Measurements from ENCODE around the gene NOL9. TPM values are rescaled to one million over a fixed set of nuclear protein-coding genes. Genes with fewer than 3 reads are reported as not detected.
A peak's percentile ranks its signal among the peaks of the same experiment; 100 is the strongest.

NOL9 gene
- total and polyA plus RNA-seq, 9 of the 15 experiments (the other 6 are each of a cell fraction or from before 2014, with no cell fraction given) = 5.6 to 76.5 (median 47.3) TPM

DNA sequence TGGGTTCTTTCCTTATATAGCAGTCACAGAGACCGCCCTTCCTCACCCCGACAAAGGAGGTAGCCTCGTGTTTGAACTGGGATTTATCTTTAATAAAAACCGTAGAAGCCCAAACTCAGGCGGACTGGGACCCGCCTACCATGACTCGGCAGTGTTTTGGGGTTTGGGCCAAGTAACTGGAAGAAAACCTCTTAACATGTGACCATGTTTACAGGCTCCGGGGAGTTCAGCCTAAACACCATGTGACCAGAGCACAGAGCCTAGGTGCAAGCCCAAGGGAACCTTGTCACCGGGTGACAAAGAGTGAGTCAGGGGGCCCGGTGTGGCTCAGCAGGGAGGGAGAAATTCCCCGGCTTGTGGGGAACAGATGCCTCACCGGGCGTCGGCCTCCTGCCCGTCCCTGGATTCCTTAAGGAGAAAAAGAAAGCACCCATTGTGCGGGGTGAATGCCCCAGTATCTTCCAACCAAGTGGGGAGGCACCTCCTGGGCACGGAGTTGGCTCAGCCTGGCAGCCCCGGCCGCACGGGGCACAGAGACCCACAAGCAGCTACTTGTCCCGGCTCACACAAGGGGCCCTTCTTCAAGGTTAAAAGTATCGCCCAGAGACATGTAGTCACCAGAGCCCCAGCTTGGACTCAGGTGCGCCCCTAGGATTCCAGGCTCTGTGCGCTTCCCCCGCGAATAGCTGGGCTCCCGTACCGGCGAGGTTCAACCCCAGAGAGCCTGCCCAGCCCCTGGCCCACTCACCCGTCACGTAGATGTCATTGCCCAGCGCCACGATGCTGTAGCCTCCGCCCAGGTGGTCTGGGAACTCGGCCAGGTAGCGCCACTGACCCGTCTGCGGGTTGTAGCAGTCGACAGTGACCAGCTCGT is 47.0 kb upstream of the NOL9 start (continued):
- TF ChIP-seq, protein P1, sequence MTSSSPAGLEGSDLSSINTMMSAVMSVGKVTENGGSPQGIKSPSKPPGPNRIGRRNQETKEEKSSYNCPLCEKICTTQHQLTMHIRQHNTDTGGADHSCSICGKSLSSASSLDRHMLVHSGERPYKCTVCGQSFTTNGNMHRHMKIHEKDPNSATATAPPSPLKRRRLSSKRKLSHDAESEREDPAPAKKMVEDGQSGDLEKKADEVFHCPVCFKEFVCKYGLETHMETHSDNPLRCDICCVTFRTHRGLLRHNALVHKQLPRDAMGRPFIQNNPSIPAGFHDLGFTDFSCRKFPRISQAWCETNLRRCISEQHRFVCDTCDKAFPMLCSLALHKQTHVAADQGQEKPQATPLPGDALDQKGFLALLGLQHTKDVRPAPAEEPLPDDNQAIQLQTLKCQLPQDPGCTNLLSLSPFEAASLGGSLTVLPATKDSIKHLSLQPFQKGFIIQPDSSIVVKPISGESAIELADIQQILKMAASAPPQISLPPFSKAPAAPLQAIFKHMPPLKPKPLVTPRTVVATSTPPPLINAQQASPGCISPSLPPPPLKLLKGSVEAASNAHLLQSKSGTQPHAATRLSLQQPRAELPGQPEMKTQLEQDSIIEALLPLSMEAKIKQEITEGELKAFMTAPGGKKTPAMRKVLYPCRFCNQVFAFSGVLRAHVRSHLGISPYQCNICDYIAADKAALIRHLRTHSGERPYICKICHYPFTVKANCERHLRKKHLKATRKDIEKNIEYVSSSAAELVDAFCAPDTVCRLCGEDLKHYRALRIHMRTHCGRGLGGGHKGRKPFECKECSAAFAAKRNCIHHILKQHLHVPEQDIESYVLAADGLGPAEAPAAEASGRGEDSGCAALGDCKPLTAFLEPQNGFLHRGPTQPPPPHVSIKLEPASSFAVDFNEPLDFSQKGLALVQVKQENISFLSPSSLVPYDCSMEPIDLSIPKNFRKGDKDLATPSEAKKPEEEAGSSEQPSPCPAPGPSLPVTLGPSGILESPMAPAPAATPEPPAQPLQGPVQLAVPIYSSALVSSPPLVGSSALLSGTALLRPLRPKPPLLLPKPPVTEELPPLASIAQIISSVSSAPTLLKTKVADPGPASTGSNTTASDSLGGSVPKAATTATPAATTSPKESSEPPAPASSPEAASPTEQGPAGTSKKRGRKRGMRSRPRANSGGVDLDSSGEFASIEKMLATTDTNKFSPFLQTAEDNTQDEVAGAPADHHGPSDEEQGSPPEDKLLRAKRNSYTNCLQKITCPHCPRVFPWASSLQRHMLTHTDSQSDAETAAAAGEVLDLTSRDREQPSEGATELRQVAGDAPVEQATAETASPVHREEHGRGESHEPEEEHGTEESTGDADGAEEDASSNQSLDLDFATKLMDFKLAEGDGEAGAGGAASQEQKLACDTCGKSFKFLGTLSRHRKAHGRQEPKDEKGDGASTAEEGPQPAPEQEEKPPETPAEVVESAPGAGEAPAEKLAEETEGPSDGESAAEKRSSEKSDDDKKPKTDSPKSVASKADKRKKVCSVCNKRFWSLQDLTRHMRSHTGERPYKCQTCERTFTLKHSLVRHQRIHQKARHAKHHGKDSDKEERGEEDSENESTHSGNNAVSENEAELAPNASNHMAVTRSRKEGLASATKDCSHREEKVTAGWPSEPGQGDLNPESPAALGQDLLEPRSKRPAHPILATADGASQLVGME (CRISPR knock-in tag; IDR thresholded peaks at IDR 0.05) = no peak
- TF ChIP-seq FOXJ3 (CRISPR knock-in tag; IDR thresholded peaks at IDR 0.05) (no peak), ETV5 (CRISPR knock-in tag; IDR thresholded peaks at IDR 0.05; ENCODE audit: low read depth) (no peak), EP300 (IDR thresholded peaks at IDR 0.05; ENCODE audit: low read length) (peak; percentile 66; the same call in 1 of the 2 replicates), ZNF561 (CRISPR knock-in tag; conservative IDR thresholded peaks at IDR 0.05) (no peak), CCAR2 (IDR thresholded peaks at IDR 0.05; ENCODE audit: low read depth, low read length) (no peak), ZNF3 (CRISPR knock-in tag; IDR thresholded peaks at IDR 0.05) (no peak), NCOA6 (IDR thresholded peaks at IDR 0.05) (no peak), SP2 (IDR thresholded peaks at IDR 0.05; ENCODE audit: extremely low read depth, low read depth, low read length, poor library complexity, severe bottlenecking) (no peak), ZNF197 (CRISPR knock-in tag; IDR thresholded peaks at IDR 0.05; ENCODE audit: low read depth) (peak; percentile 64; the same call in 1 of the 2 replicates), BCOR (IDR thresholded peaks at IDR 0.05) (no peak), ZNF586 (CRISPR knock-in tag; conservative IDR thresholded peaks at IDR 0.05) (no peak), SRSF3 (IDR thresholded peaks at IDR 0.05; ENCODE audit: insufficient read depth, low read length) (no peak), HNRNPL (IDR thresholded peaks at IDR 0.05; ENCODE audit: low read depth, low read length) (0 out of 2 replicates have a peak, but pooled peaks have one; percentile 14), KAT2B (IDR thresholded peaks at IDR 0.05; ENCODE audit: low read depth, low read length) (no peak), HDGF (IDR thresholded peaks at IDR 0.05) (no peak), ZNF77 (CRISPR knock-in tag; IDR thresholded peaks at IDR 0.05) (no peak), DMBX1 (CRISPR knock-in tag; IDR thresholded peaks at IDR 0.05; ENCODE audit: borderline replicate concordance) (no peak; the same call in 1 of the 2 replicates), SMARCB1 (IDR thresholded peaks at IDR 0.05; ENCODE audit: insufficient read length, low read depth) (no peak), ZNF764 (CRISPR knock-in tag; IDR thresholded peaks at IDR 0.05; ENCODE audit: low read depth) (no peak)
- TF ChIP-seq, protein P2, sequence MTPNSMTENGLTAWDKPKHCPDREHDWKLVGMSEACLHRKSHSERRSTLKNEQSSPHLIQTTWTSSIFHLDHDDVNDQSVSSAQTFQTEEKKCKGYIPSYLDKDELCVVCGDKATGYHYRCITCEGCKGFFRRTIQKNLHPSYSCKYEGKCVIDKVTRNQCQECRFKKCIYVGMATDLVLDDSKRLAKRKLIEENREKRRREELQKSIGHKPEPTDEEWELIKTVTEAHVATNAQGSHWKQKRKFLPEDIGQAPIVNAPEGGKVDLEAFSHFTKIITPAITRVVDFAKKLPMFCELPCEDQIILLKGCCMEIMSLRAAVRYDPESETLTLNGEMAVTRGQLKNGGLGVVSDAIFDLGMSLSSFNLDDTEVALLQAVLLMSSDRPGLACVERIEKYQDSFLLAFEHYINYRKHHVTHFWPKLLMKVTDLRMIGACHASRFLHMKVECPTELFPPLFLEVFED (CRISPR knock-in tag; conservative IDR thresholded peaks at IDR 0.05) = no peak
